ENCODE measurements around the gene SLC16A8.

DNA sequence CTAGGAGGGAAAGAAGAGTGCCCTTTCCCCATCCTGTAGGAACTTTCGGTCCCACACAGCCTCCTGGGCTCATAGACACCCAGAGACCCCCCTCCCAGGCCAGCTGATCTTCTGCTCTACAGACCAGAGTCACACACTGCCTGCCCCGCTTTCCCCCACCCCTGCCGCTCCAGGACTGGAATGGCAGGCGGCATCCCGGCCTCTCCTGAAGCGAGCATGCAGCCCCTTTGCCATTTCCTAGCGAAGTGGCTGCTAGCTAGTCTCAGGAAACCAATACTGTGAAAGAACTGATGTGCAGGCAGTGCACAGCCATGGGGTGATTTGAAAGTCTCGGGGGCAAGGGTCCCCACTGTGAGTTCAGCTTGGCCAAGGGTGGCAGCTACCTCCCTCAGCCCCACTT is 18.4 kb downstream of the SLC16A8 start:
- no peak for TF ChIP-seq MAZ (CRISPR knock-in tag; conservative IDR thresholded peaks at IDR 0.05 in 1 of 2, IDR thresholded peaks at IDR 0.05 in 1 of 2)
- no peak for TF ChIP-seq KDM5B (IDR thresholded peaks at IDR 0.05; ENCODE audit: insufficient replicate concordance, low read depth, low read length)
